Measurements from ENCODE around the gene ZBTB37. TPM values are rescaled to one million over a fixed set of nuclear protein-coding genes. Genes with fewer than 3 reads are reported as not detected.
A peak's percentile ranks its signal among the peaks of the same experiment; 100 is the strongest.

Gene ZBTB37
- 4.1 TPM for polyA plus RNA-seq
- long read RNA-seq, donor 1 = 0 reads
- long read RNA-seq, donor 2 = 0 reads
- long read RNA-seq, donor 3 = 0 reads
- long read RNA-seq, donor 4 = 0 reads
- long read RNA-seq, donor 5, partial matches to known transcripts = 0 of 1 reads
- long read RNA-seq, donor 5, other reads (novel, unspliced or antisense) = 0 of 1 reads
- long read RNA-seq, donor 6 = 0 reads
- long read RNA-seq, donor 7 = 0 reads
- long read RNA-seq, donor 8 = 0 reads
- long read RNA-seq, donor 9 = 0 reads
- long read RNA-seq, donor 10, partial matches to known transcripts = 0 of 5 reads
- long read RNA-seq, donor 10, other reads (novel, unspliced or antisense) = 5 of 5 reads
- long read RNA-seq, donor 11 = 0 reads

- peaks cover 15% of the 10 kb centered on the region for H3K4me1 ChIP-seq (ENCODE audit: control insufficient read depth, insufficient read depth, low read length)
These were observed at the start of gene ZBTB37 for GRCh38 chr1:173868266-173869020. TSS of gene ZBTB37 (plus strand) at chr1:173868380. CDS start at chr1:173870226, 1,846 bp downstream.

GRCh38 chr1:173818459-173818858 is 49.7 kb upstream of the ZBTB37 start:
- Histone ChIP-seq H3K4me1 (ENCODE audit: control insufficient read depth, insufficient read depth, low read length) (peaks cover 5% of the 10 kb centered on the region), H3K9me3 (ENCODE audit: control insufficient read depth, low read depth, low read length) (no peaks in the 10 kb centered on the region), H3K4me3 (ENCODE audit: low read length) (no peak overlapping the region), H3K27me3 (ENCODE audit: control insufficient read depth, insufficient read depth, low read length) (no peaks in the 10 kb centered on the region), H3K36me3 (ENCODE audit: control insufficient read depth, insufficient read depth, low read length) (peaks cover 3% of the 10 kb centered on the region), H3K27ac (ENCODE audit: low read length) (no peak overlapping the region)
- 70% methylated on average over 1 of the region's 1 CpG for WGBS (ENCODE audit: insufficient coverage, low lambda C conversion rate)
- no peak for DNase-seq

More at GRCh38 chr1:173868266-173869020, at the start of gene ZBTB37:
- DNase-seq = peak; percentile 93 to 98
- Histone ChIP-seq H3K27me3 (ENCODE audit: control insufficient read depth, insufficient read depth, low read length) (no peaks in the 10 kb centered on the region), H3K27ac (ENCODE audit: low read length) (peak within 1 kb of the TSS; percentile 99), H3K36me3 (ENCODE audit: control insufficient read depth, insufficient read depth, low read length) (peaks cover 38% of the 10 kb centered on the region), H3K4me3 (ENCODE audit: low read length) (peak within 1 kb of the TSS; percentile 88), H3K9me3 (ENCODE audit: control insufficient read depth, low read depth, low read length) (no peaks in the 10 kb centered on the region)
- no CpG with 5 or more reads among the region's 53 CpGs for WGBS (ENCODE audit: insufficient coverage, low lambda C conversion rate)

GRCh38 chr1:173821680-173822079 is 46.5 kb upstream of the ZBTB37 start:
- peaks cover 3% of the 10 kb centered on the region for H3K36me3 ChIP-seq (ENCODE audit: control insufficient read depth, insufficient read depth, low read length)
- no peak overlapping the region for H3K4me3 ChIP-seq (ENCODE audit: low read length)
- 100% methylated on average over 2 of the region's 4 CpGs for WGBS (ENCODE audit: insufficient coverage, low lambda C conversion rate)
- H3K27me3 ChIP-seq (ENCODE audit: control insufficient read depth, insufficient read depth, low read length) = no peaks in the 10 kb centered on the region
- no peaks in the 10 kb centered on the region for H3K9me3 ChIP-seq (ENCODE audit: control insufficient read depth, low read depth, low read length)
- H3K27ac ChIP-seq (ENCODE audit: low read length) = no peak overlapping the region
- no peak for DNase-seq
- peaks cover 6% of the 10 kb centered on the region for H3K4me1 ChIP-seq (ENCODE audit: control insufficient read depth, insufficient read depth, low read length)

GRCh38 chr1:173823781-173824314 is 44.3 kb upstream of the ZBTB37 start:
- no peak for DNase-seq
- H3K9me3 ChIP-seq (ENCODE audit: control insufficient read depth, low read depth, low read length) = no peaks in the 10 kb centered on the region
- peaks cover 6% of the 10 kb centered on the region for H3K4me1 ChIP-seq (ENCODE audit: control insufficient read depth, insufficient read depth, low read length)
- no peaks in the 10 kb centered on the region for H3K36me3 ChIP-seq (ENCODE audit: control insufficient read depth, insufficient read depth, low read length)
- H3K27me3 ChIP-seq (ENCODE audit: control insufficient read depth, insufficient read depth, low read length) = no peaks in the 10 kb centered on the region
- peak overlapping the region; percentile 92 for H3K27ac ChIP-seq (ENCODE audit: low read length)
- WGBS (ENCODE audit: insufficient coverage, low lambda C conversion rate) = no CpG with 5 or more reads among the region's 25 CpGs
- H3K4me3 ChIP-seq (ENCODE audit: low read length) = peak overlapping the region; percentile 73

GRCh38 chr1:173824315-173825081 is 43.7 kb upstream of the ZBTB37 start, which contains the start of the genes CENPL and DARS2:
TSS of gene CENPL (minus strand) at chr1:173824883. CDS start at chr1:173811299, 13,584 bp downstream.
TSS of gene DARS2 (plus strand) at chr1:173824673. CDS start at chr1:173825230, 557 bp downstream.
- peak within 1 kb of the TSS; percentile 92 for H3K27ac ChIP-seq (ENCODE audit: low read length)
- DNase-seq = peak; percentile 96 to 99
- H3K4me3 ChIP-seq (ENCODE audit: low read length) = peak within 1 kb of the TSS; percentile 73
- H3K27me3 ChIP-seq (ENCODE audit: control insufficient read depth, insufficient read depth, low read length) = no peaks in the 10 kb centered on the region
- no peaks in the 10 kb centered on the region for H3K9me3 ChIP-seq (ENCODE audit: control insufficient read depth, low read depth, low read length)
- peaks cover 6% of the 10 kb centered on the region for H3K4me1 ChIP-seq (ENCODE audit: control insufficient read depth, insufficient read depth, low read length)
- H3K36me3 ChIP-seq (ENCODE audit: control insufficient read depth, insufficient read depth, low read length) = no peaks in the 10 kb centered on the region
- WGBS (ENCODE audit: insufficient coverage, low lambda C conversion rate) = no CpG with 5 or more reads among the region's 55 CpGs

GRCh38 chr1:173827611-173828010 is 40.6 kb upstream of the ZBTB37 start:
- H3K9me3 ChIP-seq (ENCODE audit: control insufficient read depth, low read depth, low read length) = no peaks in the 10 kb centered on the region
- no peak overlapping the region for H3K27ac ChIP-seq (ENCODE audit: low read length)
- WGBS (ENCODE audit: insufficient coverage, low lambda C conversion rate) = no CpG with 5 or more reads among the region's 2 CpGs

GRCh38 chr1:173832748-173833147 is 35.4 kb upstream of the ZBTB37 start:
- Histone ChIP-seq H3K27ac (ENCODE audit: low read length) (no peak overlapping the region), H3K36me3 (ENCODE audit: control insufficient read depth, insufficient read depth, low read length) (peaks cover 37% of the 10 kb centered on the region), H3K4me1 (ENCODE audit: control insufficient read depth, insufficient read depth, low read length) (no peaks in the 10 kb centered on the region), H3K9me3 (ENCODE audit: control insufficient read depth, low read depth, low read length) (no peaks in the 10 kb centered on the region), H3K4me3 (ENCODE audit: low read length) (no peak overlapping the region), H3K27me3 (ENCODE audit: control insufficient read depth, insufficient read depth, low read length) (no peaks in the 10 kb centered on the region)
- DNase-seq = no peak
- WGBS (ENCODE audit: insufficient coverage, low lambda C conversion rate) = no CpG with 5 or more reads among the region's 1 CpG

More at GRCh38 chr1:173827611-173828010, 40.6 kb upstream of the ZBTB37 start:
- Histone ChIP-seq H3K4me1 (ENCODE audit: control insufficient read depth, insufficient read depth, low read length) (peaks cover 6% of the 10 kb centered on the region), H3K27me3 (ENCODE audit: control insufficient read depth, insufficient read depth, low read length) (no peaks in the 10 kb centered on the region), H3K4me3 (ENCODE audit: low read length) (no peak overlapping the region), H3K36me3 (ENCODE audit: control insufficient read depth, insufficient read depth, low read length) (peaks cover 7% of the 10 kb centered on the region)
- no peak for DNase-seq

- H3K36me3 ChIP-seq (ENCODE audit: control insufficient read depth, insufficient read depth, low read length) = peaks cover 34% of the 10 kb centered on the region
- H3K27ac ChIP-seq (ENCODE audit: low read length) = no peak overlapping the region
- no peaks in the 10 kb centered on the region for H3K27me3 ChIP-seq (ENCODE audit: control insufficient read depth, insufficient read depth, low read length)
- H3K9me3 ChIP-seq (ENCODE audit: control insufficient read depth, low read depth, low read length) = no peaks in the 10 kb centered on the region
- DNase-seq = no peak
- no peaks in the 10 kb centered on the region for H3K4me1 ChIP-seq (ENCODE audit: control insufficient read depth, insufficient read depth, low read length)
- 80% methylated on average over 2 of the region's 4 CpGs for WGBS (ENCODE audit: insufficient coverage, low lambda C conversion rate)
- H3K4me3 ChIP-seq (ENCODE audit: low read length) = no peak overlapping the region
These were observed 16.1 kb upstream of the ZBTB37 start for GRCh38 chr1:173852105-173852504.

- no peaks in the 10 kb centered on the region for H3K27me3 ChIP-seq (ENCODE audit: control insufficient read depth, insufficient read depth, low read length)
- no peaks in the 10 kb centered on the region for H3K9me3 ChIP-seq (ENCODE audit: control insufficient read depth, low read depth, low read length)
- no CpG with 5 or more reads among the region's 5 CpGs for WGBS (ENCODE audit: insufficient coverage, low lambda C conversion rate)
- H3K4me1 ChIP-seq (ENCODE audit: control insufficient read depth, insufficient read depth, low read length) = no peaks in the 10 kb centered on the region
- no peak overlapping the region for H3K27ac ChIP-seq (ENCODE audit: low read length)
- no peak overlapping the region for H3K4me3 ChIP-seq (ENCODE audit: low read length)
- DNase-seq = peak; percentile 27 to 41
- peaks cover 39% of the 10 kb centered on the region for H3K36me3 ChIP-seq (ENCODE audit: control insufficient read depth, insufficient read depth, low read length)
These were observed 15.1 kb upstream of the ZBTB37 start for GRCh38 chr1:173853074-173853473.

GRCh38 chr1:173856014-173856413 is 12.2 kb upstream of the ZBTB37 start:
- WGBS (ENCODE audit: insufficient coverage, low lambda C conversion rate) = 100% methylated on average over 1 of the region's 1 CpG
- Histone ChIP-seq H3K27ac (ENCODE audit: low read length) (no peak overlapping the region), H3K36me3 (ENCODE audit: control insufficient read depth, insufficient read depth, low read length) (peaks cover 48% of the 10 kb centered on the region), H3K9me3 (ENCODE audit: control insufficient read depth, low read depth, low read length) (no peaks in the 10 kb centered on the region), H3K27me3 (ENCODE audit: control insufficient read depth, insufficient read depth, low read length) (no peaks in the 10 kb centered on the region), H3K4me3 (ENCODE audit: low read length) (no peak overlapping the region), H3K4me1 (ENCODE audit: control insufficient read depth, insufficient read depth, low read length) (no peaks in the 10 kb centered on the region)
- no peak for DNase-seq
